Glomerular visceral epithelial cell (primary cell): Measurements from ENCODE around the gene TES.
"Not testable (repeated sequence)": the region's sequence is repeated elsewhere in the genome, so short reads cannot be mapped to it uniquely, and the experiment has no call there.

Experiments used
- DNase-seq: peaks from one replicate; pipeline ENCODE4 v3.0.0-alpha.2; 2016; ENCODE audit errors: extremely low spot score

Gene TES

DNA sequence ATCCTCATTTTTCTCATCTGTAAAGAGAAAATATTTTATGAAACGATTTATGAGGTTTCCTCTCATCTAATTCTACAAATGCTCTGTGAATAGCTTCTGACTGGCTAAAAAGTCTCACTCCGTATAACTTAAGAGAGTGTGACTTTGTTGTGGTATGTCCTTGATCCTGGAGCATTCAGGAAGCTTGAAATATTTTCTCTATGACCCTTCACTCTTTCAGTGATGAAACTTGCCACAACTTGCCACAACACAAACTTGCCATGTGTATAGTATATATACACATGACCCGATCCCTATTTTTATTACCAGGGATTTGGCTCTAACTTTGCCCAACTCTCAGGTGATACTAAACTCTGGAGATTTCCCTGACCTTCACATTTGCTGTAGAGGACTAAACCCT, 74.1 kb downstream of the TES start:
- DNase-seq, result no peak

DNA sequence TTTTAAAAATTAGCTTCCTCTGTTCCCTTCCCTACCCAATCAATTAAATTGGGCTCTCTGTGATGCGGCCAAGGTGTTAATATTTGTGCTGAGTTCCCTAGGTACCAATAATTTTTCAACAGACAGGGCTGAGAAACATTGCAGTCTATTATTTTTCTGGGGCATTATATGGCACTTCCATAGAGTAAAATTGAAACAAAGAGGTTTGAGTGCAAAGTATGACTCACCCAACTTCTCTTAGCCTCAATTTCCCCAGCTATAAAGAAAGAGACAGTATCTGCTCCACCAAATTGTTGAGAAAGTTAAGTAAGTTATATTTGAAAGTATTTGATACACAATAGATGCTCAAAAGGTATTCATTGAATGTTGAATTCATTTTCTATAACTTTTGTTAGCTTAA, 74.9 kb downstream of the TES start:
- DNase-seq, result no peak

DNA sequence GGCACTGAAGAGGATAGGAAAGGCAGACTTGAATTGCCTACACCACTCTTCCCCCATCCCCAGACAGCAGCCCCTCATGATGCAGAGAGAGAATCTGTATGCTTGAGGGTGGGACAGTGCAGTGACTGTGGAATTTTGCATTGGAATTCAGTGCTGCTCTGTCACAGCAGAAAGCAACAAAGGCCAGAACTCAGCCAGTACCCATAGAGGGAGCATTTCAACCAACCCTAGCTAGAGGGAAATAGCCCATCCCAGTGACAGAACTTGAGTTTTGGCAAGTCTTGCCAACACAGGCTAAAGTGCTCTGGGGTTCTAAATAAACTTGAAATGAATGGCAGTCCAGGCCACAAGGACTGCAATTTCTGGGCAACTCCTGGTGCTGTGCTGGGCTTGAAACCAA, 80.4 kb downstream of the TES start:
- DNase-seq, result no peak

DNA sequence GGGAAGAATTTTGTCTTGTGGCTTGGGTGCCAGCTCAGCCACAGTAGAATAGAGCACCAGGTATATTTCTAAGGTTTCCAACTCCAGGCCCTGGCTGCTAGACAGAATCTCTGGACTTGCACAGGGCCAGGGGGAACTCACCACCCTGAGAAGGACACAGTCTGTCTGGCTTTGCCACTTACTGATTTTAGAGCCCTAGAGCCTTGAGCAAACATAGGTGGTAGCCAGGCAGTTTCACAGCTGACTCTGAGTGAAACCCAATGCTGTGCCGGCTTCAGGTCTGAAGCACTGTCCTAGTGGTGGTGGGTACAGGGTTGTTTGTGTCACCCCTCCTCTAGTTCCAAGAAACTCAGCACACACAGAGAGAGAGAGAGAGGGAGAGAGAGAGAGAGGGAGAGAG, 81.6 kb downstream of the TES start:
- no peak for DNase-seq

DNA sequence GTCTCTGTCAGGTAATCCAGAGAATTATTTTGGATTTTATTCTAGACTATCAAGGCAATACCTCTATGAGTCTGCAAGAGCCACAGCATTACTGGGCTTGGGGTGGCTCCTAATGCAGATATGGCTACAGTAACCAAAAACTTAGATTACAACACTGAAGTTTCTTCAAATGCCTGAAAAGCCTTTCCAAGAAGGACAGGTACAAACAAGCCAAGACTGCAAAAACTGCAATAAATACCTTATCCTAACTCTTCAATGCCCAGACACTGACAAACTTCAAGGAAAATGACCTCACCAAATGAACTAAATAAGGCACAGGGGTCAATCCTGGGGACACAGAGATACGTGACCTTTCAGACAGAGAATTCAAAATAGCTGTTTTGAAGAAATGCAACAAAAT, 82.0 kb downstream of the TES start:
- no peak for DNase-seq

DNA sequence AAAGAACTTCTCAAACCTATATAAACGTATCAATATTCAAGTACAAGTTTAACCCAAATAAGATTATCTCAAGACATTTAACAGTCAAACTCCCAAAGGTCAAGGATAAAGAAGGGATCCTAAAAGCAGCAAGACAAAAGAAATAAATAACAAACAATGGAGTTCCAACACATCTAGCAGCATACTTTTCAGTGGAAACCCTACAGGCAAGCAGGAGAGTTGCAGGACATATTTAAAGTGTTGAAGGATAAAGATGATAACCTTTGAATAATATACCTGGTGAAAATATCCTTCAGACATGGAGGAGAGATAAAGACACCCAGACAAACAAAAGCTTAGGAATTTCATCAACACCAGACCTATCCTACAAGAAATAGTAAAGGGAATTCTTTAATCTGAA, 82.8 kb downstream of the TES start:
- DNase-seq, result no peak

DNA sequence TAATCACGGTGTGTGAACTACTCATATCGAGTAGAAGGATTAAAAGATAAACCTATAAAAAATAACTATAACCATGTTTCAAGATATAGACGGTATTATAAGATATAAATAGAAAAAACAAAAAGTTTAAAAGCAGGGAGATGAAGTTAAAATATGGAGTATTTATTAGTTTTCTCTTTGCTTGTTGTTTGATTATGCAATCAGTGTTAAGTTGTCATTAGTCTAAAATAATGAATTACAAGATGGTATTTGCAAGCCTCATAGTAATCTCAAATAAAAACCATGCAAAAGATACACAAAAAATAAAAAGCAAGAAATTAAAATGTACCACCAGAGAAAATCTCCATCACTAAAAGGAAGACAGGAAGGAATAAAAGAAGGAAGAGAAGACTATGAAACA, 83.3 kb downstream of the TES start:
- DNase-seq, result no peak

DNA sequence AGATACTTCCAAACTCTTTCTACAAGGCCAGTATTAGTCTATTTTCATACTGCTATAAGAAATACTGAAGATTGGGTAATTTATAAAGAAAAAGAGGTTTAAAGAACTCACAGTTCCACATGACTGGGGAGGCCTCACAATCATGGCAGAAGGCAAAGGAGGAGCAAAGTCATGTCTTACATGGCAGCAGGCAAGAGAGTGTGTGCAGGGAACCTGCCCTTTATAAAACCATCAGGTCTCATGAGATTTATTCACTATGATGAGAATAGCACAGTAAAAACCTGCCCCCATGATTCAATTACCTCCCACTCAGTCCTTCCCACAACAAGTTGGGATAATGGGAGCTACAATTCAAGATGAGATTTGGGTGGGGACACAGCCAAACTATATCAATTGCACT, 85.6 kb downstream of the TES start:
- DNase-seq, result not testable (repeated sequence)

DNA sequence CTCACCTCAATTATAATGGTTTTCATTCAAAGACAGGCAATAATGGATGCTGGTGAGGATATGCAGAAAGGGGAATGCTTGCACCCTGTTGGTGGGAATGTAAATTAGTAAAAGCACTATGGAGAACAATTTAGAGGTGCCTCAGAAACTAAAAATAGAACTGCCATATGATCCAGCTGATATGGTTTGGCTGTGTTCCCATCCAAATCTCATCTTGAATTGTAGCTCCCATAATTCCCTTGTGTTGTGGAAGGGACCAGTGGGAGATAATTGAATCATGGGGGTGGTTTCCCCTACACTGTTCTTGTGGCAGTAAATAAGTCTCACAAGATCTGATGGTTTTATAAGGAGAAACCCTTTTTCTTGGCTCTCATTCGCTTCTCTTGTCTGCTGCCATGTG, 87.7 kb downstream of the TES start:
- no peak for DNase-seq

DNA sequence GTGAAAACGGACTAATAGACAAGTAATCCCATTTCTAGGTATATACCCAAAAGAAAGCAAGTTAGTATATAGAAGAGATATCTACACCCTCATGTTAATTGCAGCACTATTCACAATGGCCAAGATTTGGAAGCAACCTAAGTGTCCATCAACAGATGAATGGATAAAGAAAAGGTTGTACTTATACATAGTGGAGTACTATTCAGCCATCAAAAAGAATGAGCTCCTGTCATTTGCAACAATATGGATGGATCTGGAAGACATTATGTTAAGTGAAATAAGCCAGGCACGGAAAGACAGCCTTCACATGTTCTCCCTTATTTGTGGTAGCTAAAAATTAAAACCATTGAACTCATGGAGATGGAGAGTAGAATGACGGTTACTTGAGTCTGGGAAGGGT, 88.2 kb downstream of the TES start:
- no peak for DNase-seq

DNA sequence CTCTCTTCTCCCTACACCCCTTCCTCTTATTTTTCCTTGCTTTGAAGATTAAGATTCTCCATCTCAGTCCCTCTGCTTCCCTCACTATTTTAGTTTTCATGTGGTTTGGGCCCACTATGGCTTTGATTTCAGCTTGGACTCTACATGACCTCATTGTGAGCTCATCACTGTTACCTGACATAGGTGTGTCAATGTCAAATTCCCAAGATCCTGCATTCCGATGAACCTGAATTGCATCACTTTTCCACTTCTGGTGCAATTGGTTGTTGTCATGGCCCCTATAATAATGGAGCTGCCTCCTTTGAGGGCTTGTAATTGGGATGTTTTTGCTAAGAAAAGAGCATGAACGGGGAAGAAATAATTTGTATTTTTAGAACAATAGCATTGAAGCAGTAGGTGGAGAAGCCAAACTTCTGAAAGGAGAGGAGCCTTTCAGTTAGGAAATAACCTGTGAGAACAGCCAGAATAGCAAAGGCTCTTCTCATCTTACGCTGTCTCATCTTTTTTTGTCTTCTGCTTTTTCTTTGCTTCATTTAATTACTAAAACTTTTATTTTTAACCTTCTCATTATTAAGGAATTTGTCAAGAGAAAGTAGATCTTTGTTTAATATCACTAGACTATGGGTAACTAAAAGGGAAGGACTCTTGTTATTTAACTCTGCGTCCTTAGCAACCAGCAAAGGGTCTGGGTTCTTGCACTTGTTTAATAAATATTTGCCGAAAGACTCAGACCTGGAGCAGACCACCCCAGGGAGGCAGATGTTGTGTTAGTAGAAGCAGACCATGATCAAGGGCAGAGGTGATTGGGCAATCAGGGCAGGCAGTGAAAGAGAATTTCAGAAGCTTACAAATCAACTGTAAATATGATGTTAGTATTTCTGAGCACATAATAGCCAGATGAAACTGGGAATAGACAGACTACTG, 95.4 kb downstream of the TES start:
- DNase-seq, result peak; percentile 73

DNA sequence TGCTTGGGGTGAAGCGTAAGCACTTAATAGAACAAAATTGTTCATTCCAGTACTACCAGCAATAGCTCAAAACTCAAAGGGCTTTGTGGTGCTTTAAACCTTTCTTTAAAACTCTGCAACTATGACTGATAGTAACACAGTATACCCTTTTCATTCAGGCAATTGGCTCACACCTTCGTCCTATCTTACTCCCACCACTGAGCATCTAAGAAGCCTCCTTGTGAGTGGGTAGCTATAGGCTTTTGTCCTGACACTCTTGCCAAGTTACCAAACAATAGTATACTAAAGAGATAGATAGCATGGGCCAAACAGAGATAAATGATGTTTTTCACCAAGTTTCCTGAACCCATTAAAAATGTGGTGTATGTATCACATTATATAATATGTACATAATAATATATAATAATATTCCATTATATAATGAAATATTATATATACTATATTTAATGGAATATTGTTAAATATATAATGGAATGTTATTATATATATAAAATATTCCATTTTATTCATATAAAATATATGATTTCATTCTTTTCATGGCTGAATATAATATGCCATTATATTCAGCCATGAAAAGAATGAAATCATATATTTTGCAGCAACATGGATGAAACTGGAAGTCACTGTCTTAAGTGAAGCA, 96.2 kb downstream of the TES start:
- no peak for DNase-seq

DNA sequence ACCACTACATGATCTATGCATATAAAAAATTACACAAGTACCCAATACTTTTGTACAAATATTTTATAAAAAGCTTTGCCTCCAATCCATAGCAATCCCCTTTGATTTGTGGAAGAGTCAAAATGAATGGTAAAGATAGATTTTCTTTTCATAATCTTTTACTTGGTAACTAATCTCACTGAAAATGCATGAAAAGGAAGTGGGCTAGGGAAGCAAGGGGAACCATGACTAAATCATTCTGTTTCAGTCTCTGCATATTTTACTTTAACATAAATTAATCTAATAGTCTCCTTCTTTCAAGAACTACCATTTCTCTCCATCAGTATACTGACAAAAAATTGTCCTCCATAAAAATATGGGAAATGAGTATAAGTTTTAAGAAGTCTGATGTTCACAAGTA, 96.9 kb downstream of the TES start:
- DNase-seq, result no peak
